Right ventricle myocardium superior (tissue), 1 donor: Measurements from ENCODE around the gene MRPL44. TPM values are rescaled to one million over a fixed set of nuclear protein-coding genes. Genes with fewer than 3 reads are reported as not detected.
A peak's percentile ranks its signal among the peaks of the same experiment; 100 is the strongest.

Source experiments
- ATAC-seq: fragments of 200-7000 bp; cut with Tn5 transposase; one replicate; pipeline ENCODE4 v1.9.1; 2020; ENCODE audit warnings: mild to moderate bottlenecking; ENCODE audit not compliant: poor library complexity
- DNase-seq: peaks from one replicate; pipeline ENCODE4 v3.0.0-alpha.2; 2020
- intact Hi-C: fragments of 100-400 bp; cut with DNase I; formaldehyde crosslinking; loops from one replicate; pipeline ENCODE4 v1.11.2; 2022
- long read RNA-seq: library from polyadenylated mRNA; unstranded; transcript quantifications from one replicate; pipeline ENCODE4 v2.0.0, GENCODE V29; 2021
- total RNA-seq: library from RNA; stranded (reverse); fragmentation: NEBNext Ultra II Directional; extraction: Animal tissue kit (Norgen Biotek cat#: 25700); gene quantifications from one replicate; pipeline ENCODE4 v1.2.1, GENCODE V29; 2021
- donor health status: DM: no; HTN: yes; CAD: no; lungs with severe emphysema.

Gene MRPL44
- total RNA-seq: 33.9 TPM
- long read RNA-seq, transcript MRPL44-201 (4 exons, 1,748 nt): major isoform, 65 of 68 reads
- long read RNA-seq, partial matches to known transcripts: 3 of 68 reads
- long read RNA-seq, other reads (novel, unspliced or antisense): 0 of 68 reads

DNA sequence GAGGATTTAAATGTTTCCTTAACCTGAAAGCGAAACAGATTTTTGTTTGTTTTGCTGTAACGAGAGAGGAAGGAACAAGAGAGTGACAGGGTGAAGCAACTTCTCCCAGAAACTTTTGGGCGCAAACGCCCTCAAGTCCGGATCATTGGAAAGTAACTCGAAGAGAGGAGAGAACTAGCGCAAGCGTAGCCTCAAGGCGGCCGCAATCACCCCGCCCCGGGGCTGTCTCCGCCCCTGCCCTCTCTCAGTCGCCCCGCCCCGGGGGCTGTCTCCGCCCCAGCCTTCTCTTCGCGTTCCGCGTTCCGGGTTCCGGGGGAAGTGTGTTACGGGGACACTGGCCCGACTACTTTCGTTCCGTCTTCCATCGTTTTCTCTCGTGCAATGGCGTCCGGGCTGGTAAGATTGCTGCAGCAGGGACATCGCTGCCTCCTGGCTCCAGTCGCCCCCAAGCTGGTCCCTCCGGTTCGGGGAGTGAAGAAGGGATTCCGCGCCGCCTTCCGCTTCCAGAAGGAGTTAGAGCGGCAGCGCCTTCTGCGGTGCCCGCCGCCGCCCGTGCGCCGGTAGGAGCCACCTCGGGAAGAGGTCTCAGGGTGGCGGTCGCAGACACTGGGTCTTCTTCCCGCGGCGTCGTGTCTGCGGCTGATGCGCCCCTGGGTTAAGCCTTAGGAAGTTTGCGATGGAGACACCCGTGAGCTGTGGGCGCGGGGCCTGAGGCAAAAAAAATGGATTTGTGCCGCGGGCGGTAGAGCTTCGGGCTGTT lies at the start of gene MRPL44:
Gene MRPL44, plus strand, starts transcription at position 372 of the 760 bp plus-strand sequence. Its CDS starts 10 bp downstream, at position 382.
- intact Hi-C loops: no loop called here
- DNase-seq (peak; percentile 98), ATAC-seq (peak; percentile 100)

DNA sequence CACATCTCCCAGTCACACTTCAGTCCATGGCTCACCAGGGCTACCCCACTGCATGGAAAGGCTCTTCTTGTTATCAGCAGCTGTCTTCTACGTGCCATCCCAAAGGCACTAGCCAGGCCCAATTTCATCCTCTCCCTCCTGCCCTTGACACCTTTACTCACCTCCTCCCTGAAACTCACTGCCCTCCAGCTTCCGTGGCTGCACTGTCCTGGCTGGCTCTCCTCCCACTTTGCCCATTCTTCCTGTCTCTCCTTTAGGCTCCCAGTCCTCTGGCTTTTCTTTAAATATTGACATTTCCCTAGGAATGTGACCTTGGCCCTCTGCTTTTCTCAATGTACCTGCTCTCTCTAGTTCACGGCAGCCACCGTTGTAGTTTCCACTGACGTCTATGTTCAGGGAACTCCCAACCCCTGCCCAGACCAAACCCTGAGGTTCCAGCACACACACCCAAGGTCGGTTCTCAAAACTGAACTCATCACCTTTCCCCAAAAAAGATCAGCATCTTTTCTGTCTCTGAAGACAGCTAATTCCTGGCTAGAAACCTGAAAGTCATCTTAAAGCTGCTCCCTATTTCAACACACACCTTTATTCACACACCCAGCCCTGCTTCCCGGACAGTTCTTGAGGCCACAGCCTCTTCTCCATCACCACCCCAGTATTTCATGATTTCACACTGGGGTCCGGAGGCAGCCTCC lies 48.8 kb upstream of the MRPL44 start:
- ATAC-seq (no peak), DNase-seq (no peak)
- intact Hi-C loops: no loop called here

DNA sequence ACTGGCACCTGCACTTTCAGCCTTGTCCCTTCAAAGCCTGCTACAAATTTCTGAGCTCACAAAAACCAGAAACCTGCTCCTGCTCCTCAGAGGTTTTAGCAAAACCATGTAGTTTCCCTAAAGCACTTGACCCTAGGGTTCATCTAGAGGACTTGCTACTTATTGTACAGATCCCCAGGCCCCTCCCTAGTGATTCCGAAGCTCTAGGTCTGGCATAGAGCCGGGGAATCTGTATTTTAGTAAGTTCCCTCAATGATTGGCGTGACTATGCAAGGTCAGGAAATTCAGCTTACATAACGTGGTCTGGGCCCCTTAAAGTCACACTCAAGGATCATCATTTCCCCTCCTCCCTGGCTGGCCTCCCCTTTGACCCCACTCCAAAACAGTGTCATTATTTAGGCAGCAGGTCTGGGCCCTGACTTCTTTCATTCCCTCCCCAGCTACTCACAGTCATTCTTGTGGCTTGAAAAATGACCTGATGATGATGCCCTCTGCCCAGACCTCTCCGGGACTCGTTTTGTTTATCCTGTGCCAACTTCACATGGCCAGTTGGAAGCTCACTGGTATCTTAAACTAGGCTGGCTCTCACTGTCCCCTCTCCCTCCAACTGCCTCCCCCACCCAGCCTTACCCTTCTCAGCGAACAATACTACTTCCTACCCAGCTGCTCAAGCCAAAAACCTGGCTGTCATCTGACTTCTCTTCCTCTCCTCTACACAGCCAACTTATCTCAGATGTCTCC lies 48.1 kb upstream of the MRPL44 start:
- ATAC-seq (no peak), DNase-seq (no peak)
- intact Hi-C loops: no loop called here

DNA sequence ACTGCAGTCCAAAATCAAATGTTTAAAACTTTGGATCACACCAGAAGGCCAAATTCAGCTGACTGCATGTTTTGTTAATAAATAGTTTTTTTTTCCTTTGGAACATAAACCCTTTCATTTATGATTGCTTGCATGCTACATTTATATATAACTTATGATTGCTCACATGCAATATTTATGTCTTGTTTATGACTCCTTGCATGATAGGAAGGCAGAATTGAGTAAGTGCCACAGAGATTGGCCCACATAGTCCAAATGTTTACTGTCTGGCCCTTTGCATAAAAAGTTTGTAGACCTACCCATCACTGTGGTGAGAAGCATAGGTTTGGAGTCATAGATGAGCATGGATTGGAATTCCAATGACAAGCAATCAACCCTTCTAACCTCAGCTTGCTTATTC lies 42.9 kb upstream of the MRPL44 start:
- intact Hi-C loops: no loop called here
- DNase-seq: no peak
- no peak for ATAC-seq

DNA sequence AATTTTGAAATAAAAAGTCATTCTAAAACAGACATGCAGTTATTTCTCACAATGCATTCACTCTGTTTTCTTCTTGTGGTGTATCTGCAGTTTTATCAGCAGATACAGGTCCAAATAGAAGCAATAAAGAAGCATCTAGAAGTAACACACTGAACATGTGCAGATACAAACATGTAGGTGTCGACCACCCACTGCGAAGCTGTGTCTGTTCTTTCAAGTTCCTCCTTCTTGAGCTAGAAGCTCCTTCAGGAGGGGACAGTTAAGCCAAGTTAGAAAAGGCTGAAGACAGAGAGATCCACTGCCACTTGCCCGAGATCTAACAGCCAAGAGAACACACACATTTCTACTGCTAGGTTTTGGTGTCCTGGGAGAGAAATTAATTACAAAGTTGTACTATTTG lies 42.2 kb upstream of the MRPL44 start:
- intact Hi-C loops: no loop called here
- DNase-seq (no peak), ATAC-seq (no peak)

DNA sequence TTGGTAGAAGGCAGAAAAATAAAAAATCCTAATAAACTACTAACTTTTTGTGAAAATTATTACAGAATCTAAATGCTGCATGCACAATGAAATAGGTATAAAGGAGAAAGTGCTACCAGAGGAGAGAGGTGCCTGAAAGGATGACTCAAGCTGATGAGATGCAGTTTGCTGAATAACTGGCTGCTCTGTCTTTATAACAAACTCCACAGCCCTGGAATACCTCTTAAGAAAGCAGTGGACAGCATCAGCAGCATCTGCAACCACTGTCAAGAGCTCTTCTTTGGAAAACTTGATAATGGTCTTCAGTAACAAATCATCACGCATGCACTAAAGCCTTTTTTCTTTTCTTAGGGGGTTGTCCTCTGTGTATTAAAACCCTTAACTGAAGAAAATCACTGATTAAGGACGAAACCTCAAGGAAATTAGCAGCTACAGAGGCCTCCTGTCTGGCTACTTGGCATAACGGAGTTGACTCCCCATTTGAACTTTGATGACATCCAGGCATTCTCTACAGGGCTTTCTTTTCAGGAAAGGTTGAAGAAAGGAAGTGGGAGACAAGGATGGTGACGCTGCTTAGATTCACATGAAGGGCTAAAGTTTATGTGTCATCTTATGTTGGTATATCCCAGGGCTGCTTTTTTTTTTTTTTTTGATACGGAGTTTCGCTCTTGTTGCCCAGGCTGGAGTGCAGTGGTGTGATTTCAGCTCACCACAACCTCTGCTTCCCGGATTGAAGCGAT lies 40.9 kb upstream of the MRPL44 start:
- DNase-seq (no peak), ATAC-seq (no peak)

DNA sequence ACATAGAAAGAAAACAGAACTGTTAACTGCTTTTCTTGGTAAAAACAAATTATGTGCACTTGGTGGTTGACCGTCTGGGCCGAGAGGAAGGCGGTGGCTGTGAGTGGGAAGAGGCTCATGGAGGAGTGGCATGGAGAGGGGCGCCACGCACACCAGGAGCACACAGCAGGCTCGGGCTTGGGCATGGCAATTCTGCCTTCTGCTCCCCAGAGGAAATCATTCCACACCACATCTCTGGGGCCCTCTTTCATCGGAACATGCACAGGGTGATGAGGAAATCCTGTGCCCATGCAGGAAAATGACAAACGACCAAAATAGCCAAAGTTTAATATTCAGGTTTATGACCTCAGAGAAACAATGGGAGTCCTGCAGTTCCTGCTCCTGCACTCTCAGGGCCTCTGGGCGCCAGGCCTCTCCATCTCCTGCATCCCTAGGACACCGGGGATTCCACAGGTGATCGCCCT lies 38.6 kb upstream of the MRPL44 start:
- ATAC-seq: no peak
- intact Hi-C loops: no loop called here

More for the DNA sequence above, 40.9 kb upstream of the MRPL44 start:
- intact Hi-C loops: no loop called here

DNA sequence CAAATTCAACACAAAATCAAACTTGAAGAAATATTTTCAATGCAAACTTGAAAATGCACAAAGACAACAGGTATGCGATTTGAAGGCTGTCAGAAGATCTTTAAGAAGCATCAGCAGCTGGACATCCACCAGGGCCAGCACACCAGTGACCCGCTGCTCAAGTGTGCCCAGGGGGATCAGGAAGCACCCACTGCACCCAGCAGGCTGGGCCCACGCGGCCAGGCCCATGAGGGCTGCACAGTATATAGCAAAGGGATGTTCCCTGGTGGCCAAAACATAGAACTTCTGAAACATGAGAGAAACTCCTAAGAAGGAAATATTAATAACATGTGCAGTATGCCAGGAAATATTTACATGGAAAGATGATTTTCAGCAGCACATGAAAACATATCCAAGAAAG lies 37.2 kb upstream of the MRPL44 start:
- DNase-seq (no peak), ATAC-seq (no peak)
- intact Hi-C loops: no loop called here

More for the DNA sequence above, 38.6 kb upstream of the MRPL44 start:
- no peak for DNase-seq

DNA sequence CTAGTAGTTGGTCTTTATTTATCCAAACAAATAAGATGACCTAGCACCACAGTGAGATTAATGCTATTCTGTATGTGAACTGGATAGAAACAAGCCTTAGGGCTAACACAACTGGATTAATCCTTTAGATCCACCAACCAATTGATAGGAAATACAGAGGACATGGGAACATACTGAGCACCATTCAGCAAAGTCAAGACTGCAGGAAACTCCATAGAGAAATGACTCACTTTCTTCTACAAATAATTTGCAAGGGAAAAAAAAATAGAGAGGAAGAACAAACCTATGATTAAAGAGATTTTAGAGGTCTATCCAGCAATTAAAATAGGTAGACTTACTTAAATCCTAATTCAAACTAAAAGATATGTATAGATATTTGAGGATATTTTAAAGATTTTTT lies 36.1 kb upstream of the MRPL44 start:
- DNase-seq: no peak
- no peak for ATAC-seq
- intact Hi-C loops: no loop called here

DNA sequence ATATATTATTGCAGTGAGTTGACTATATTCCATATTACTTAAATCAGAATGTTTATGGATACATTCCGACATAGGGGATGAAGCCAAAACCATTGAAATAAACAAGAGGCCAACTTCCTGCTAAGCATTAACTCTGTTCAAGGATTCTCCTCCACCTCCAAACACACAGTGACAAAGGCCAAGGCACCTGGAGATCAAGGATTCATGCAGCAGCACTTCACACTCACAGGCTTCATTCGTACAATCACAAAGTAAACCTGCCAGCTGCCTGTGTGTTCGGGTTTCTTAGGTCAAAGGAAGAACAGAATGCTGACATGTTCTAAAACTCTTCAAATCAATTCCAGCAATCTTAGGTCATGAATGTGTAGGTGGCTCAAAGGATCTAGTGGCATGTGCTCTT lies 35.0 kb upstream of the MRPL44 start:
- DNase-seq: no peak
- intact Hi-C loops: no loop called here
- no peak for ATAC-seq

DNA sequence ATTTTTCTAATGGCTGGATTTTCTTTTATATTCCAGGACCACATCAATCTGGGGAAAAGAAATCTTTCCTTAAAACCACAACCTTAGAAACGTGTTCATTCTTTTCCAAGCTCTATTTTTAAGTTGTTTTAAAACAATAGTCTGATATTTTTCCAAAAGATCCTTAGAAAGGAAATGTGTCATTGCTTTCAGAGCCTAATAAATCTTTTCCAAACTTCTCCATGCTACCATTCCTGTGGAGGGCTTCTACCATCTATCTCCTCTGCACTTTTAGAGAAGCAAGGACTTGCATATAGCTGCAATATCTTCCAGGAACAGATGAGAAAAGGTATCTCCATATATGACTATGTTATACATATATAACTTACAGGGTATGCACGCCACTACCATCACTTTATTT lies 33.3 kb upstream of the MRPL44 start:
- DNase-seq (no peak), ATAC-seq (no peak)
- intact Hi-C loops: no loop called here

DNA sequence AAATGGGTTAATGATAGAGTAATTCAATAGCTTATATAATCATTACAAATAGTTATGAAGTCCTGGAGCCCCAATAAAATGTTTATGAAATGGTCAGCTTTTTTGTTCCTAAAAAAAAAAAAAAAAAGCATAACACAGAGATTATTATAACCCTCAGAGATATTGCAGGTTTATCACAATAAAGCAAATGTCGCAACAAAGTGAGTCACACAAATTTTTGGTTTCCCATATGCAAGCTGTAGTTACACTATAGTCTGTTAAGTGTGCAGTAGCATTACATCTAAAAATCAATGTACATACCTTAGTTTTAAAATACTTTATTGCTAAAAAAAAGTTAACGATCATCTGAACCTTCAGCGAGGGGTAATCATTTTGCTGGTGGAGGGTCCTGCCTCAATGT lies 32.2 kb upstream of the MRPL44 start:
- intact Hi-C loops: no loop called here
- no peak for DNase-seq
- ATAC-seq: no peak

DNA sequence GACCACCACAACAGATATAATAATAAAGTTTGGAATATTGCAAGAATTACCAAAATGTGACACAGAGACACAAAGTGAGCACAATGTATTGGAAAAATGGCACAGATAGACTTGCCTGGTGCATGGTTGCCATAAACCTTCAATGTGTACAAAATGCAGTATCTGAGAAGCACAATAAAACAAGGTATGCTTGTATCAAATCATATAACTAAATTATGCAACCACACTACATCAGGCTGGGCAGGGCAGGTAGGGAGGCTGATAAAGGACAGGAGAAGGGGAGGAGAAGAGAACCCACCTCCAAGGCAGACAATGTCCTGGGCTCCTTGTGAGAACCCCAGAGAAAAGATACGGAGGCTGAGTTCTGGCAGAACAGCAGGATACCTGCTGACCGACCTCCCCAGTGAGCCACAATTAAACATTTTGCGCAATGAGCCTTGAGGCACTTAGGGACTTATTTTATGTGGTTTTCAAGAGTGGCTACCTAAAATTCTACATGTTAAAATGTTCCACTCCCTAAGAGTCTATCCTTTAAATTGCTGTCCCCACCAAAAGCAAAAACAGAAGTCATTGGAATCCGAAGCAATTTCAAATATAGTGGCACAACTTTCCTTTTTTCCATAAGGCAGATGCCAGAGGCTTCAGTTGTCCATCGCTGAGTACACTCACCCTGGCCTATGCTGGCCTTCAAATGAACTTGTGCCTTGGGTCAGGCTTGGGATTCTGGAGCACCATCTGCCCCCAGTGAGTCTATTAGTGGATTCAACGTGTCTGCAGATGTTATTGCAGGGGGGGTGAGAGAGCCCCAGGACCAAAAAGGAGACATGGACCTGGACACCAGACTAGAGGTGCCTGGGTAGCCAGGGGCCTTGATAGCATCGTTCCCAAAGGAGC lies 28.9 kb upstream of the MRPL44 start:
- no peak for ATAC-seq
- intact Hi-C loops: no loop called here

DNA sequence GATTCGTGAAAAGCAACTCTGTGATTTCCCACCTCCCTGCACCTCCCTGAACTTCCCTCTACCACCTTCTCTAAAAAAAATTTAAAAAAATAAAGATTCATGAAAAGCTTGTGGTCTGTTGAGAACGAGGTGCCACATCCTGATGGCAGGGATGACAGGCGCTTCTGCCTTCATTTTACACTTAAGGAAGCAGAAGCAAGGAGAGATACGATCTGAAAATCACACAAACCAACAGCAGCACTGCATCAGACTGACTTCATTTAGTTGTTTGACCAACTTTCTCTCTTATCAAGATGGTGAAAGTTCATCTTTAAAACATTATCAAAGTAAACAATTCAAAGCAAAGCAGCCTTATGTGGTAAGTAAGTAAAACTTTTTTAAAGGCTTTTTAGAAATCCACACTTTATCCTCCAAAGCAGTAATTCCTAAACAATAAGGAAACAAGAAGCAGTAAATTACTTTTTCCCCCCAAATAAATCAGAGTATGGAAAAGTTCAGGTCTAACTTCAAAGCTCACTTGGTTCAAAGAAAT lies 27.6 kb upstream of the MRPL44 start:
- no peak for DNase-seq
- intact Hi-C loops: no loop called here
- ATAC-seq: no peak

More for the DNA sequence above, 28.9 kb upstream of the MRPL44 start:
- DNase-seq: no peak

DNA sequence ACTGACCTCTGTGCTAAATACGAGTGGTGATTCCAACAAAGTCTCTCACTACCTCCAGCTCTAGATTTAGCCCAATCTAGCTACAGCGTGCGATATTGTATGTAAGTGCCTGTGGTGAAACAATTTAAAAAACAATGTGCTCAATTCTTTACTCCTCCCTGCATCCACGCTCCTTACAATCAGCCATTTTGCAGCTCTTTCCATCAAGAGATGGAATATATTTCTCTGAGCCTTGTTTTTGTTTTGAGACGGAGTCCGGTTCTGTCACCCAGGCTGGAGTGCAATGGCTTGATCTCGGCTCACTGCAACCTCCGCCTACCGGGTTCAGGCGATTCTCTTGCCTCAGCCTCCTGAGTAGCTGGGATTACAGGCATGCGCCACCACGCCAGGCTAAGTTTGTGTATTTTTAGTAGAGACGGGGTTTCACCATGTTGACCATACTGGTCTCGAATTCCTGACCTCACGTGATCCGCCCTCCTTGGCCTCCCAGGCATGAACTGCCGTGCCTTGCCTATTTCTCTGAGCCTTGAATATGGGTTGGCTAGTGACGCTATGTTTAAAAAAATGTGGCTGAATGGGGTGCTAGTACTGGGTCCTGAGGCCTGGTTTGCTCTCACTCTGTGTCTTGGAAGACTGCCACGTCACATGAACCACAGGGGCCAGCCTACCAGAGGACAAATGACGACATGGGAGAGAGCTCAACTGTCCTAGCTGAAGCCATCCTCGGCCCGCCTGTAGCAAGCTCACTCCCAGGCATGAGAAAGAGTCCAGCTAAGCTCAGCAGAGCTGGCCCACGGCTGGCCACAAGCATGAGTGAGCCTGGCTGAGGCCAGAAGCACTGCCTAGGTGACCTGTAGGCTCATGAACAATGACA lies 26.9 kb upstream of the MRPL44 start:
- peak; percentile 67 for DNase-seq
- peak; percentile 92 for ATAC-seq
- intact Hi-C loops: no loop called here
